WTC11 (cell line): Measurements from ENCODE around the gene HNRNPC.

ENCODE experiments used
- ATF3 ChIP-seq: sonication (generic); formaldehyde crosslinking; conservative IDR thresholded peaks from 2 replicates; pipeline ENCODE4 v1.8.1; 2022; ENCODE audit warnings: mild to moderate bottlenecking, missing genetic modification reagents
- FOXJ3 ChIP-seq: sonication (generic); formaldehyde crosslinking; IDR thresholded peaks from 2 replicates; pipeline ENCODE4 v1.9.0; 2021; ENCODE audit warnings: missing genetic modification reagents, mild to moderate bottlenecking, borderline replicate concordance
- HMGXB4 ChIP-seq: sonication (generic); formaldehyde crosslinking; IDR thresholded peaks from 2 replicates; pipeline ENCODE4 v1.8.1; 2023; ENCODE audit warnings: mild to moderate bottlenecking, moderate library complexity, missing genetic modification reagents
- ZNF317 ChIP-seq: sonication (generic); formaldehyde crosslinking; IDR thresholded peaks from 2 replicates; pipeline ENCODE4 v1.8.1; 2023; ENCODE audit warnings: low read depth, mild to moderate bottlenecking, moderate library complexity, missing genetic modification reagents, borderline replicate concordance
- TF ChIP-seq, protein P1 (sequence below): sonication (generic); formaldehyde crosslinking; IDR thresholded peaks from 2 replicates; pipeline ENCODE4 v1.8.0; 2022; ENCODE audit warnings: mild to moderate bottlenecking, missing genetic modification reagents
- TF ChIP-seq, protein P2 (sequence below): fragments of 200-600 bp; IDR thresholded peaks from 2 replicates; pipeline ENCODE4 v1.8.0; 2022; ENCODE audit warnings: antibody characterized with exemption

GRCh38 chr14:21264025-21264801, 5.0 kb downstream of the HNRNPC start:
- TF ChIP-seq ZNF317 (CRISPR knock-in tag): no peak
- TF ChIP-seq, protein P1, sequence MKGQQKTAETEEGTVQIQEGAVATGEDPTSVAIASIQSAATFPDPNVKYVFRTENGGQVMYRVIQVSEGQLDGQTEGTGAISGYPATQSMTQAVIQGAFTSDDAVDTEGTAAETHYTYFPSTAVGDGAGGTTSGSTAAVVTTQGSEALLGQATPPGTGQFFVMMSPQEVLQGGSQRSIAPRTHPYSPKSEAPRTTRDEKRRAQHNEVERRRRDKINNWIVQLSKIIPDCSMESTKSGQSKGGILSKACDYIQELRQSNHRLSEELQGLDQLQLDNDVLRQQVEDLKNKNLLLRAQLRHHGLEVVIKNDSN (CRISPR knock-in tag): no peak
- TF ChIP-seq, protein P2, sequence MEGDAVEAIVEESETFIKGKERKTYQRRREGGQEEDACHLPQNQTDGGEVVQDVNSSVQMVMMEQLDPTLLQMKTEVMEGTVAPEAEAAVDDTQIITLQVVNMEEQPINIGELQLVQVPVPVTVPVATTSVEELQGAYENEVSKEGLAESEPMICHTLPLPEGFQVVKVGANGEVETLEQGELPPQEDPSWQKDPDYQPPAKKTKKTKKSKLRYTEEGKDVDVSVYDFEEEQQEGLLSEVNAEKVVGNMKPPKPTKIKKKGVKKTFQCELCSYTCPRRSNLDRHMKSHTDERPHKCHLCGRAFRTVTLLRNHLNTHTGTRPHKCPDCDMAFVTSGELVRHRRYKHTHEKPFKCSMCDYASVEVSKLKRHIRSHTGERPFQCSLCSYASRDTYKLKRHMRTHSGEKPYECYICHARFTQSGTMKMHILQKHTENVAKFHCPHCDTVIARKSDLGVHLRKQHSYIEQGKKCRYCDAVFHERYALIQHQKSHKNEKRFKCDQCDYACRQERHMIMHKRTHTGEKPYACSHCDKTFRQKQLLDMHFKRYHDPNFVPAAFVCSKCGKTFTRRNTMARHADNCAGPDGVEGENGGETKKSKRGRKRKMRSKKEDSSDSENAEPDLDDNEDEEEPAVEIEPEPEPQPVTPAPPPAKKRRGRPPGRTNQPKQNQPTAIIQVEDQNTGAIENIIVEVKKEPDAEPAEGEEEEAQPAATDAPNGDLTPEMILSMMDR: no peak
- no peak for TF ChIP-seq FOXJ3 (CRISPR knock-in tag)
- no peak for TF ChIP-seq ATF3 (CRISPR knock-in tag)
- TF ChIP-seq HMGXB4 (CRISPR knock-in tag): no peak
